Natural killer cell (primary cell): Measurements from ENCODE around the gene MAF. TPM values are rescaled to one million over a fixed set of nuclear protein-coding genes. Genes with fewer than 3 reads are reported as not detected.

ENCODE experiments used
- ATAC-seq, 3 donors: fragments of 150-1000 bp in 2 of 3; fragments of 200-7000 bp in 1 of 3; cut with Tn5 transposase; 1 replicate in 1 of 3; 2 replicates in 2 of 3; pipeline ENCODE4 v1.10.0; 2021; ENCODE audit warnings: mild to moderate bottlenecking in 2 of 3, moderate library complexity in 2 of 3
- DNase-seq, 2 donors: peaks; one replicate each; pipeline versions ENCODE4 v3.0.0 to v3.0.0-alpha.2; 2013 to 2021; ENCODE audit warnings: mixed read lengths in 1 of 2
- H3K27ac ChIP-seq: one replicate; pipeline ENCODE4 v1.5.1; 2013; ENCODE audit warnings: mild to moderate bottlenecking, low read length
- H3K27me3 ChIP-seq: one replicate; pipeline ENCODE4 v1.6.1; 2013; ENCODE audit warnings: low read length; ENCODE audit not compliant: control insufficient read depth, insufficient read depth
- H3K36me3 ChIP-seq: one replicate; pipeline ENCODE4 v1.6.1; 2013; ENCODE audit warnings: low read length; ENCODE audit not compliant: control insufficient read depth, insufficient read depth
- H3K4me1 ChIP-seq: one replicate; pipeline ENCODE4 v1.6.1; 2013; ENCODE audit warnings: low read length; ENCODE audit not compliant: control insufficient read depth, insufficient read depth
- H3K4me3 ChIP-seq: one replicate; pipeline ENCODE4 v1.5.1; 2013; ENCODE audit warnings: low read length
- H3K9me3 ChIP-seq: one replicate; pipeline ENCODE4 v1.6.1; 2013; ENCODE audit warnings: low read length; ENCODE audit not compliant: control insufficient read depth, insufficient read depth
- H3K27ac Mint-ChIP-seq, 2 donors: one replicate each; pipeline ENCODE4 v1.8.0; 2022; ENCODE audit warnings: mild to moderate bottlenecking in 2 of 2, mixed read lengths in 2 of 2, moderate library complexity in 1 of 2
- H3K27me3 Mint-ChIP-seq, 2 donors: one replicate each; pipeline ENCODE4 v1.8.0; 2022; ENCODE audit warnings: low read depth in 2 of 2, mixed read lengths in 2 of 2
- H3K36me3 Mint-ChIP-seq: one replicate; pipeline ENCODE4 v1.8.0; 2022; ENCODE audit warnings: mixed read lengths
- H3K4me1 Mint-ChIP-seq, 2 donors: one replicate each; pipeline ENCODE4 v1.8.0; 2022; ENCODE audit warnings: mixed read lengths in 2 of 2
- H3K4me3 Mint-ChIP-seq: one replicate; pipeline ENCODE4 v1.8.0; 2022; ENCODE audit warnings: mild to moderate bottlenecking, moderate library complexity, mixed read lengths
- H3K9me3 Mint-ChIP-seq, 2 donors: one replicate each; pipeline ENCODE4 v1.8.0; 2022; ENCODE audit warnings: mixed read lengths in 2 of 2
- CTCF ChIP-seq: fragments of 200-600 bp; IDR thresholded peaks from one replicate; pipeline ENCODE4 v1.8.0; 2022; ENCODE audit warnings: antibody characterized with exemption
- WGBS: methylation state at CpG from one replicate; pipeline ENCODE4 v1.1.7; 2013; ENCODE audit warnings: missing lambda C conversion rate; ENCODE audit not compliant: insufficient coverage; 5-methylcytosine and 5-hydroxymethylcytosine counted together
- intact Hi-C: fragments of 100-400 bp; cut with micrococcal nuclease; formaldehyde crosslinking; loops from one replicate; pipeline ENCODE4 v1.14.2; 2022
- total RNA-seq, 4 donors: library from RNA; stranded (reverse); fragments of 120-200 nt in 1 of 4; gene quantifications; one replicate each; pipeline versions ENCODE4 v1.2.3 to v1.2.4, GENCODE V29; 2013 to 2022

Gene MAF
- total RNA-seq, 3 donors from 2014 or later (not counting 1 experiment from before 2014, with no cell fraction given), result 24.0 to 50.1 (median 27.1) TPM

- no peaks in the 10 kb centered on the region for H3K36me3 Mint-ChIP-seq
- H3K27ac ChIP-seq, result no peak overlapping the region
- no peaks in the 10 kb centered on the region for H3K9me3 ChIP-seq
- peaks cover 10 to 12% of the 10 kb centered on the region in 2 donors for H3K27me3 Mint-ChIP-seq
- H3K36me3 ChIP-seq, result no peaks in the 10 kb centered on the region
- no peaks in the 10 kb centered on the region for H3K27me3 ChIP-seq
- no peak for DNase-seq
- no peak overlapping the region for H3K4me3 Mint-ChIP-seq
- intact Hi-C loops, result no loop called here
- H3K9me3 Mint-ChIP-seq, result no peaks in the 10 kb centered on the region
- no peak overlapping the region for H3K4me3 ChIP-seq
- TF ChIP-seq CTCF, result no peak
- peaks cover 28 to 39% of the 10 kb centered on the region in 2 donors for H3K4me1 Mint-ChIP-seq
- ATAC-seq, result no peak
- no peak overlapping the region for H3K27ac Mint-ChIP-seq
- WGBS, result 100% methylated on average over 1 of the region's 1 CpG
- H3K4me1 ChIP-seq, result peaks cover 13% of the 10 kb centered on the region
Measured at GRCh38 chr16:79621027-79621426, 20.5 kb upstream of the MAF start.

- Mint-ChIP-seq H3K4me3 (no peak overlapping the region), H3K27me3 (peaks cover under 1 to 6% of the 10 kb centered on the region in 2 donors), H3K9me3 (no peaks in the 10 kb centered on the region), H3K4me1 (peaks cover 28 to 39% of the 10 kb centered on the region in 2 donors), H3K27ac (peak overlapping the region in 1 of 2 donors; percentile 86), H3K36me3 (no peaks in the 10 kb centered on the region)
- peak in 1 of 3 donors; percentile 21 for ATAC-seq
- Histone ChIP-seq H3K36me3 (no peaks in the 10 kb centered on the region), H3K4me1 (peaks cover 13% of the 10 kb centered on the region), H3K4me3 (no peak overlapping the region), H3K27me3 (no peaks in the 10 kb centered on the region), H3K27ac (no peak overlapping the region), H3K9me3 (no peaks in the 10 kb centered on the region)
- TF ChIP-seq CTCF, result no peak
- no peak for DNase-seq
- WGBS, result 84% methylated on average over 5 of the region's 7 CpGs
- intact Hi-C loops, result no loop called here
Measured at GRCh38 chr16:79618692-79619050, 18.1 kb upstream of the MAF start.

- H3K4me3 Mint-ChIP-seq, result peak overlapping the region; percentile 33
- Histone ChIP-seq H3K27me3 (no peaks in the 10 kb centered on the region), H3K4me3 (no peak overlapping the region), H3K27ac (no peak overlapping the region), H3K9me3 (no peaks in the 10 kb centered on the region), H3K4me1 (peaks cover 13% of the 10 kb centered on the region), H3K36me3 (no peaks in the 10 kb centered on the region)
- H3K4me1 Mint-ChIP-seq, result peaks cover 28 to 39% of the 10 kb centered on the region in 2 donors
- H3K9me3 Mint-ChIP-seq, result no peaks in the 10 kb centered on the region
- intact Hi-C loops, result no loop called here
- H3K27ac Mint-ChIP-seq, result peak overlapping the region; percentile 58 to 86
- 36% methylated on average over 5 of the region's 5 CpGs for WGBS
- no peak for TF ChIP-seq CTCF
- H3K36me3 Mint-ChIP-seq, result no peaks in the 10 kb centered on the region
- H3K27me3 Mint-ChIP-seq, result peaks cover 0 to 1% of the 10 kb centered on the region in 2 donors
- ATAC-seq (peak in 1 of 3 donors; percentile 17), DNase-seq (no peak)
Measured at GRCh38 chr16:79618041-79618691, 17.6 kb upstream of the MAF start.

- WGBS, result 87% methylated on average over 4 of the region's 4 CpGs
- Histone ChIP-seq H3K27ac (no peak overlapping the region), H3K27me3 (no peaks in the 10 kb centered on the region), H3K4me3 (no peak overlapping the region), H3K4me1 (peaks cover 6% of the 10 kb centered on the region), H3K36me3 (no peaks in the 10 kb centered on the region), H3K9me3 (no peaks in the 10 kb centered on the region)
- ATAC-seq (no peak), DNase-seq (no peak)
- no peak for TF ChIP-seq CTCF
- no peak overlapping the region for H3K4me3 Mint-ChIP-seq
- H3K27ac Mint-ChIP-seq, result no peak overlapping the region
- intact Hi-C loops, result no loop called here
- H3K4me1 Mint-ChIP-seq, result peaks cover 13% of the 10 kb centered on the region in 2 donors
- no peaks in the 10 kb centered on the region for H3K9me3 Mint-ChIP-seq
- peaks cover 8 to 14% of the 10 kb centered on the region in 2 donors for H3K27me3 Mint-ChIP-seq
- no peaks in the 10 kb centered on the region for H3K36me3 Mint-ChIP-seq
Measured at GRCh38 chr16:79613009-79613408, 12.5 kb upstream of the MAF start.
